NCI-H345 treated with DMSO at 0.1 percent for 48 hours (cell line): ENCODE results near the gene MYOD1.

Experiments used
- DNase-seq: peaks from one replicate; lab custom pipeline; 2025; ENCODE audit not compliant: unreplicated experiment; lab: John Stamatoyannopoulos, UW

MYOD1 gene

DNA sequence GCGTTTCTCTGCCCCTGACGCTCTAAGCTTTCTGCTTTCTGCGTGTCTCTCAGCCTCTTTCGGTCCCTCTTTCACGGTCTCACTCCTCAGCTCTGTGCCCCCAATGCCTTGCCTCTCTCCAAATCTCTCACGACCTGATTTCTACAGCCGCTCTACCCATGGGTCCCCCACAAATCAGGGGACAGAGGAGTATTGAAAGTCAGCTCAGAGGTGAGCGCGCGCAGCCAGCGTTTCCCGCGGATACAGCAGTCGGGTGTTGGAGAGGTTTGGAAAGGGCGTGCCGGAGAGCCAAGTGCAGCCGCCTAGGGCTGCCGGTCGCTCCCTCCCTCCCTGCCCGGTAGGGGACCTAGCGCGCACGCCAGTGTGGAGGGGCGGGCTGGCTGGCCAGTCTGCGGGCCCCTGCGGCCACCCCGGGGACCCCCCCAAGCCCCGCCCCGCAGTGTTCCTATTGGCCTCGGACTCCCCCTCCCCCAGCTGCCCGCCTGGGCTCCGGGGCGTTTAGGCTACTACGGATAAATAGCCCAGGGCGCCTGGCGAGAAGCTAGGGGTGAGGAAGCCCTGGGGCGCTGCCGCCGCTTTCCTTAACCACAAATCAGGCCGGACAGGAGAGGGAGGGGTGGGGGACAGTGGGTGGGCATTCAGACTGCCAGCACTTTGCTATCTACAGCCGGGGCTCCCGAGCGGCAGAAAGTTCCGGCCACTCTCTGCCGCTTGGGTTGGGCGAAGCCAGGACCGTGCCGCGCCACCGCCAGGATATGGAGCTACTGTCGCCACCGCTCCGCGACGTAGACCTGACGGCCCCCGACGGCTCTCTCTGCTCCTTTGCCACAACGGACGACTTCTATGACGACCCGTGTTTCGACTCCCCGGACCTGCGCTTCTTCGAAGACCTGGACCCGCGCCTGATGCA, at the start of gene MYOD1:
TSS of gene MYOD1 (plus strand) at position 544 of the 910 bp plus-strand sequence. CDS start at position 756, 212 bp downstream.
- no peak for DNase-seq

GRCh38 chr11:17672469-17672868, 46.9 kb upstream of the MYOD1 start:
- no peak for DNase-seq

GRCh38 chr11:17673951-17674350, 45.4 kb upstream of the MYOD1 start:
- DNase-seq = no peak

- DNase-seq = no peak
Measured at GRCh38 chr11:17682848-17683247, 36.5 kb upstream of the MYOD1 start.

DNA sequence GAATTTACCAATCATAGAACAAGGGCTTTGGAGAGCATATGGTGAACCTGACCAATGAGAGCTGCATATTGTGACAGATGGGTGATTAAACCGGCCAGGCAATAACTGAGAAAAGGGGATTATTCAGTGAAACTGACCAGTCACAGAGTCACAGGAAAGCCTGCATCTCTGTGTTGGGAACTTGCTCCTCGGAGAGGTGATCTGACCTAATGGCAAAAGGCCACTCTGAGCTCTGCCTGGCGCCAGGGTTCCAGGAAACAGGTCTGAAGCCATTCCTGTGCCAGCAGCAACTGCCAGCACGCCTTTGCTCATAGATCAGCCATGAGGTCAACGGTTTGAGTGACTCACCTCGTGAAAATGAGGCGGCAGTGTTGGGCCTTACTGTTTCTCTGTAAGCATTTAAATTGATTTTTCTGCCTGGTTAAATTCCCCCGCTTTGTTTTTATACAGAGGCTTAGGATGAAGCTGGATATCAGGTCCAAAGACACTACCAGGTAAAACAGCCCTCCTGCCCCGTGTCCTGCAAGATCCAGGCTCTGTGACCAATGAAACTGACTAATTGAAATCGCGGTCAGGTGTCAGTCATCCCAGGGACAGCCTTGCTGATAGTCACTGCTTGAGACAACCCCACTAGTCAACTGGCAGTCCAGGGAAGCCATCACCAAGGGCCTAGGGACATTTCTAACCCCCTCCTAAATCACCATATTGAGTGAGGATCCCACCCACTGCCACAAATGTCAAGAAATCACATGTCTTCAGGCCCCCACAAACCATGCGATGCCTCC, 35.8 kb upstream of the MYOD1 start:
- DNase-seq = no peak

- no peak for DNase-seq
Measured at GRCh38 chr11:17684550-17684949, 34.8 kb upstream of the MYOD1 start.

- DNase-seq = no peak
Measured at GRCh38 chr11:17686231-17686980, 33.0 kb upstream of the MYOD1 start.

DNA sequence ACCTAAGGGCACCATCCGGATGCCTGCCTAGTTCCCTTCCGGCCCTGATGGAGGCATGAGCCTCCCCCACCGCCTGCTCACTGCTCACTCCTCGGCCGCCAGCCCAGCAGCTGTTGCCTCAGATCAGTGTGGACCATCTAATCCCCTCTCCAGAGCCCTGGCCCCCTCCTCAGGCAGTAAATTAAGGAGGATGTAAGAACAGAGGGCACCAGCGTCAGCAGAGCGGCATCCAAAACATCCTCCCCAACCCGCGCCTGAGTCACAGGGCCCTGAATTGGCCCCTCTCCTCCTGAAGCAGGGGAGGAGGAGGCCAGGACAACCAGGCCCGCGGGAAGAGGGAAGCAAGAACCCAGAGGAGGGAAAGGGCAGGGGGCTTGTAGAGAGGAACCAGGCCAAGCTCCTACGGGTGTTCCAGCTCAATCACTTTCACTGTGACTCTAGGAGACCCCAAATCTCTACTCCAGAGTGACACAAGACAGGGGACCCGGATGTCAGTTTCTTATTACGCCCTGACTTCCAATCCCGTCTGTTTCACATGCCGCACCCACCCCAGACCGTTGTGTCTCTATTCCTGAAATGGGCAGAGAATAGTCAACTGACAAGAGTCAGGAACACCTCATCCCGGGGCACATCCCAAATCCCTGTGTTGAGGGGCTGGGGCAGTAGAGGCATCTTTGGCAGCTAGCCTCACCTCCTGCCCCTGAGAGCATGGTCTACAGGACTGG, 31.3 kb upstream of the MYOD1 start:
- no peak for DNase-seq

DNA sequence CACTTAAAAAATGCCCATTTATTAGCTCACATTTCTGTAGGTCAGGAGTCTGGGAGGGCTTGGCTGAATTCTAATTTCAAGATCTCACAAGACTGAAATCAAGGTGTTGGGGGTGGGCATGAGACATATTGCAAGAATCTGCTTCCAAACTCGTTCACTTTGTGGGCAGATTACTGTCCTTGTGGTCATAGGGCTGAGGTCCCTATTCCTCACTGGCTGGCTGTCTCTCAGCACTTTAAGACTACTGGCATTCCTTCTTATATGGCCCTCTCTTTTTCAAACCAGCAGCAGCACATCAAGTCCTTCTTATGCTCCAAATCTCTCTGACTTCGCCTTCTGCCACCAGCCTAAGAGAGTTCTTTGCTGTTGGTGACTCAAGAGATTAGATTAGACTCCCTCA, 27.8 kb upstream of the MYOD1 start:
- no peak for DNase-seq

GRCh38 chr11:17691976-17692375, 27.4 kb upstream of the MYOD1 start:
- DNase-seq = no peak

DNA sequence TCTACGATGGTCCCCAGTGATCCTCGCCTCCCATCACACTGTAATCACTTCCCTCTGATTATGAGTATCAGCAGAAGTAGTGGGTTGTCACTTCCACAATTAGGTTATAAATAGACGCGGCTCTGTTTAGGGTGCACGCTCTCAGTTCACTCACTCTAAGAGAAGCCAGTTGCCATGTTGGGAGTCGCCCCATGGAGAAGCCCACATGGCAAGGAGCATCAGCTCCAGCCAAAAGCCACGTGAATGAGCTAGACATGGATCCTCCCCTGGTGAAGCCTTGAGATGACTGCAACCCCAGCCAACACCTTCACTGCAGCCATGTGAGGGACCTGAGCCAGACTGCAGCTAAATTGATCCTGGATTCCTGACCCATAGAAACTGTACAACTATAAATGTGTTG, 26.4 kb upstream of the MYOD1 start:
- DNase-seq = no peak

- no peak for DNase-seq
Measured at GRCh38 chr11:17693531-17693930, 25.8 kb upstream of the MYOD1 start.

DNA sequence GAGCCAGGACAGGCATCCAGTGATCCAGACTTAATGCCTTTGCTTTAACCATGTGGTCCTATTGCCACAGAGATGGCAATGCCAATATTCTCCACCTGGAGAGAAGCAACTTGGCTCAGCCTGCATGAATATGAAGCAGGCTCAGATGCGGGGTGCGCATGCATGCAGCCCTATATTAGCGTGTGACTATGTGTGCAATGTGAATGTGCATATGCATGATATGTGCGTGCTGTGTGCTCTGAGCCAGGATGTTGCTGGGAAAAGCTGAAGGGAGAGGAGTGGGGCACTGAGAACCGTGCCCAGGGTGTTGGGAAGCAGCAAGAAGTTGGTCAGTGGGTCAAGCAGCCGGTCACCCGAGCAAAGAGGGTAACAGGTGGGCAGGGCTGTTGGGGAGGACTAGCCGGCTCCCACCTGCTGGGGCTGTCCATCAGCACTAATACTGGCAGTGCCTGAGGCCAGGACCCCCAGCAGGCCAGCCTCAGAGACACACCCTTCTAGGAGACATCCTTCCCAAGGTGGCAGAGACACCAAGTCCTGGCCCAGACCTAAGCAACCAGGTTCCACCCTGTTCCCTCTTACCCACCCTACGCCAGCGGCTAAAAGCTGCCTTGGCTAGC, 24.8 kb upstream of the MYOD1 start:
- DNase-seq = no peak

DNA sequence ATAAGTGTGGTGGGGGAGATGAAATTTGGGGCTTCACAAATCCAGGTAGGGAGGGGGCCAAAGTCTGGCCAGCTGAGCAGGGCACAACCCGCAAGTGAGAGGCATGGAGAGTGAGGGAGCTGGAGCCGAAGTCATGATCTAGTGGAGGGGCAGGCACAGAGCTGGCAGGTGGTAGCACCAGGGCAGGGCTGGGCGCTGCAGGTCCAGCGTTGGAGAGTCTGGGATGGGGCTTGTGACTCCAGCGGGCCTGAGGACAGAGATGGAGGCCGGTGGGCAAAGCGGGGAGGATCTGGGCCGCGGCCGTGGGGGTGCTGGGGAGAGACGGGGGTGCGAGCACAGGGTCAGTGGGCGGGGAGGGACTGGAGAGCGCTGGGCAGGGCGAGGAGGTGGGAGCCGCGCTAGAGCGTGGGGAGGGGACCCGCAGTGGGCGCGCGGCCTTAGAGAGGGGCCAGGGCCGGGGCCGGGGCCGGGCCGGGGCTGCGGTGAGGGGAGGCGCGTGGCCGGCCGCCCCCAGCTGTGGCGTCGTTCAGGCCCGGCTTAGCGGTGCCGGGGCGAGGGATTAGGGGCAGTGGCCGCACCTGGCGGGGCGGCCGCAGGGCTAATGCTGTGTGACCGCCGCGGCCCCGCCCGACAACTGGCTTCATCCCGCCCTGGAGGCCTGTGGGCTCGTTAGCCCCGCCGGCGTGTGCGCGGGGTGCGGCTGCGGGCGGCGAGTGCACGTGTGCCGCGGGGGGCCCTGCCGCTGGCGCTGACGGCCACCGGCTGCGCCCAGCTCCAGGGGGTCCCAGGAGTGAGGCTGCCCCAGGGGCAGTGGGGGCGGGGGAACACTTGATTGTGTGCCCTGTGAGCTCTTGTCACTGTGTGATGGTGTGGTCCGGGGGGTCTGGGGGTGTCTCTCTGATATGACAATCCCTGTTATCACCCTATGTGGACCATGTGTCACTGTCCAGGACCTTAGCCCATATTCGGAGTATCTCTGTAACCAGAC, 23.6 kb upstream of the MYOD1 start:
- no peak for DNase-seq

DNA sequence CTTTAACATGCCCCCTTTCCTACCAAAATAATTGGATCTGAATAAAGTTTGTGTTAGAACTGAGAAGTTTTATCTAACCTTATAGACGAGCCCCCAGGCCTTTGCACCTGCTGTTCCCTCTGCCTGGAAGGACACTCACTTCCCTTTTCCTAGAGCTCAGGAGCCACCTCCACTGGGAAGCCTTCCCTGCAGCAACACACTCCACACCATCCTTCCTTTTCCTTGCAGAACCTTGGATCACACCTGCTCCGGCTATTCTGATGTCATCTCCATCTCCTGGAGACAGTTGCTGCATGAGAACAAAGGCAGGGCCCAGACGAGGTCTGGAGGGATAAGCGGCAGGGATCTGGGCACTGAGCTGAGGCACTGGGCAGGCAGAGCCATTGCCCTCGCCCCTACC, 22.6 kb upstream of the MYOD1 start:
- DNase-seq = no peak

DNA sequence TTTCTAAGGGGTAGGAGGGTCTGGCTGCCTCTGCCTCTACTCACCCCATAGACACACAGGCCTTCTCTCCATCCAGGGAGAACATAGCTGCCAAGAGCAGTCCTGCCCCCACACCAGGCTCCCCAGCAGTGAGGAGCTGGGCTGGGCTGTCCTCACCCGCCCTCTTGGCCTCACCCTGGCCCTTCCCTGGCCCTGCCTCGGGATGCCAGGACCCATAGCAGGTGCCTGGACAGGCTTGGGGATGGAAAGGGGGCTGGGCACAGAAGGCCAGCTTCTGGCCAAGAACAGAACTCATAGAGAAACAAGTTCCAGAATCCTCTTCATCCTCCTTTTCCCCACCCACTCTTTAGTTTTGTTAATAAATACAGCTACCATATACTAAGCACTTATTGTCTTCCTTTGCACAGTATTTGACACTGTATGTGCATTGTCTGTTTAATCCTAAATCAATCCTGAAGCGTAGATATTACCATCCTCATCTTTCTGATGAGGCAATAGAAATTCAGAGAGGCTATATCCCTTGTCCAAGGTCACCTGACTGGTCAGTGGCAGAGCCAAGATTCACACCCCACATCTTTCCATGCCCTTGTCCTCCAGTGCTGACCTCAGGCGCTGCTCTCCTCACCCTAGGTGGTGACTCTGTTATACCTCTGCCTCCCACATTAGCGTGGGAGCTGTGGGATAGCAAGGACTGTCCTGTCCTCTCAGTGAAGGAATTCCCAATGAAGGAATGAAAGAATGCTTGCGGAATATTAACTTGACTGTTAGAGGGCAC, 22.0 kb upstream of the MYOD1 start:
- DNase-seq = no peak

- DNase-seq = no peak
Measured at GRCh38 chr11:17699147-17700114, 19.9 kb upstream of the MYOD1 start.
